ENCODE results near the gene CABP2.

Gene CABP2

GRCh38 chr11:67564230-67564629 lies 41.0 kb upstream of the CABP2 start:
- no peak for TF ChIP-seq POLR2AphosphoS5 (IDR thresholded peaks at IDR 0.05; ENCODE audit: low read depth, low read length)
- TF ChIP-seq REST (IDR thresholded peaks at IDR 0.05; ENCODE audit: insufficient read depth in 1 of 2, low read depth in 2 of 2, low read length in 2 of 2): no peak
- TF ChIP-seq TAF1 (IDR thresholded peaks at IDR 0.05; ENCODE audit: borderline replicate concordance, insufficient read depth, low read length): no peak
- no peak for TF ChIP-seq SIN3A (IDR thresholded peaks at IDR 0.05; ENCODE audit: borderline replicate concordance, insufficient read depth, low read length)
- no peak for TF ChIP-seq FOXP2 (optimal IDR thresholded peaks at IDR 0.05; ENCODE audit: borderline replicate concordance, extremely low read depth, extremely low read length, insufficient read depth)

GRCh38 chr11:67562963-67563704 lies 39.9 kb upstream of the CABP2 start:
- no peak for TF ChIP-seq TAF1 (IDR thresholded peaks at IDR 0.05; ENCODE audit: borderline replicate concordance, insufficient read depth, low read length)
- TF ChIP-seq REST (IDR thresholded peaks at IDR 0.05; ENCODE audit: insufficient read depth in 1 of 2, low read depth in 2 of 2, low read length in 2 of 2): 0 out of 4 replicates have a peak, but pooled peaks of 1 of the 2 experiments have one; percentile 17

GRCh38 chr11:67561971-67562619 lies 38.8 kb upstream of the CABP2 start:
- TF ChIP-seq FOXP2 (optimal IDR thresholded peaks at IDR 0.05; ENCODE audit: borderline replicate concordance, extremely low read depth, extremely low read length, insufficient read depth) (no peak), TAF1 (IDR thresholded peaks at IDR 0.05; ENCODE audit: borderline replicate concordance, insufficient read depth, low read length) (no peak), SIN3A (IDR thresholded peaks at IDR 0.05; ENCODE audit: borderline replicate concordance, insufficient read depth, low read length) (no peak), POLR2AphosphoS5 (IDR thresholded peaks at IDR 0.05; ENCODE audit: low read depth, low read length) (no peak), REST (IDR thresholded peaks at IDR 0.05; ENCODE audit: insufficient read depth in 1 of 2, low read depth in 2 of 2, low read length in 2 of 2) (no peak)

- no peak for TF ChIP-seq POLR2AphosphoS5 (IDR thresholded peaks at IDR 0.05; ENCODE audit: low read depth, low read length)
- no peak for TF ChIP-seq REST (IDR thresholded peaks at IDR 0.05; ENCODE audit: insufficient read depth in 1 of 2, low read depth in 2 of 2, low read length in 2 of 2)
- no peak for TF ChIP-seq FOXP2 (optimal IDR thresholded peaks at IDR 0.05; ENCODE audit: borderline replicate concordance, extremely low read depth, extremely low read length, insufficient read depth)
- TF ChIP-seq SIN3A (IDR thresholded peaks at IDR 0.05; ENCODE audit: borderline replicate concordance, insufficient read depth, low read length): no peak
- no peak for TF ChIP-seq TAF1 (IDR thresholded peaks at IDR 0.05; ENCODE audit: borderline replicate concordance, insufficient read depth, low read length)
These were observed 35.0 kb upstream of the CABP2 start for GRCh38 chr11:67558084-67558772.

Measured in PFSK-1 (cell line).